ENCODE measurements around the gene UBL4B. TPM values are rescaled to one million over a fixed set of nuclear protein-coding genes. Genes with fewer than 3 reads are reported as not detected.
A peak's percentile ranks its signal among the peaks of the same experiment; 100 is the strongest.
"Not testable (repeated sequence)": the region's sequence is repeated elsewhere in the genome, so short reads cannot be mapped to it uniquely, and the experiment has no call there.

UBL4B gene
- total RNA-seq, 6 experiments from 2014 or later: not detected

DNA sequence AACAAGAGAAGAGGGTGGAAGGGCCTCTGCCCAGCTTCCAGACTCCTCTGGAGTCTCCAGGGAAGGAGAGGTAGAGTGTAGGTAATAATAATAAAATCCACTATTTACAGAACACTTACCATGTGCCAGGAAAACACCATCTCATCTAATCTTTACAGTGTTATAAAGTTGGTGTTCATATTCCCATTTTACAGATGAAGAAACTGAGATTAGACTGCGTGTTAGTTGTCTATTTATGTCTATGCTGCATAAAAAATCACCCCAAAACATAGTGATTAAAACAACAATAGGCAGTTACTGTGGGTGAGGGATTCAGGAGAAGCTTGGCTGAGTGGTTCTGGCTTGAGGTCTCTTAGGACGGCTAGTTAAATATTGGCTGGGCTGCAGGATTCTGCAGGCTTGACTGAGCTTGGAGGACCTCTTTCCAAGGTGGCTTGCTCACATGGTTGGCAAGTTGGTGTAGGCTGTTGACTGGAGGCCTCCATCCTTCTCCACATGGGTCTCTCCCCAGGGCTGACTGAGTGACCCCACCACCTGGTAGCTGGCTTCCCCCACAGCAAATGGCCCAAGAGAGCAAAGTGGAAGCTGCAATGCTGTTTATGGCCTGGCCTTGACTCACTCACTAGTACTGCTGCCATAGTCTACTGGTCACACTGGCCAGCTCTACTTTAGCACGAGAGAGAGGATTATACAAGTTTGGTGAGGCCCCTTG lies 35.3 kb upstream of the UBL4B start:
- no peak for DNase-seq

DNA sequence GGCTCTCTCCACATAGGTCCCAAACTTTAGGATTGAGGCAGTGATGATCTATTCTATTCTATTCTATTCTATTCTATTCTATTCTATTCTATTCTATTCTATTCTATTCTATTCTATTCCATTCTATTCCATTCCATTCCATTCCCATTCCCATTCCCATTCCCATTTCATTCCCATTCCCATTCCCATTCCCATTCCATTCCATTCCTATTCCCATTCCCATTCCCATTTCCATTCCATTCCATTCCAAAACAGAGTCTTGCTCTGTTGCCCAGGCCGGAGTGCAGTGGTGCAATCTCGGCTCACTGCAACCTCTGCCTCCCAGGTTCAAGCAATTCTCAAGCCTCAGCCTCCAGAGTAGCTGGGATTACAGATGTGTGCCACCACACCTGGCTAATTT lies 32.2 kb upstream of the UBL4B start:
- 100% methylated on average over 2 of the region's 2 CpGs for WGBS (ENCODE audit: insufficient coverage, low coverage, low lambda C conversion rate, missing lambda C conversion rate)
- H3K36me3 ChIP-seq; H3K9me3 ChIP-seq; H3K4me3 ChIP-seq; H3K27me3 ChIP-seq; ATAC-seq; DNase-seq; intact Hi-C loops (cut with DNase I); H3K27ac ChIP-seq: not testable (repeated sequence)
- peaks cover 0 to 13% (median 0%) of the 10 kb centered on the region in 4 donors for H3K4me1 ChIP-seq

More for the DNA sequence above, 35.3 kb upstream of the UBL4B start:
- H3K27ac ChIP-seq: no peak overlapping the region
- ATAC-seq: no peak
- no peak overlapping the region for H3K4me3 ChIP-seq
- H3K4me1 ChIP-seq: no peaks in the 10 kb centered on the region
- TF ChIP-seq POLR2A (IDR thresholded peaks at IDR 0.05): no peak
- TF ChIP-seq, protein P1, sequence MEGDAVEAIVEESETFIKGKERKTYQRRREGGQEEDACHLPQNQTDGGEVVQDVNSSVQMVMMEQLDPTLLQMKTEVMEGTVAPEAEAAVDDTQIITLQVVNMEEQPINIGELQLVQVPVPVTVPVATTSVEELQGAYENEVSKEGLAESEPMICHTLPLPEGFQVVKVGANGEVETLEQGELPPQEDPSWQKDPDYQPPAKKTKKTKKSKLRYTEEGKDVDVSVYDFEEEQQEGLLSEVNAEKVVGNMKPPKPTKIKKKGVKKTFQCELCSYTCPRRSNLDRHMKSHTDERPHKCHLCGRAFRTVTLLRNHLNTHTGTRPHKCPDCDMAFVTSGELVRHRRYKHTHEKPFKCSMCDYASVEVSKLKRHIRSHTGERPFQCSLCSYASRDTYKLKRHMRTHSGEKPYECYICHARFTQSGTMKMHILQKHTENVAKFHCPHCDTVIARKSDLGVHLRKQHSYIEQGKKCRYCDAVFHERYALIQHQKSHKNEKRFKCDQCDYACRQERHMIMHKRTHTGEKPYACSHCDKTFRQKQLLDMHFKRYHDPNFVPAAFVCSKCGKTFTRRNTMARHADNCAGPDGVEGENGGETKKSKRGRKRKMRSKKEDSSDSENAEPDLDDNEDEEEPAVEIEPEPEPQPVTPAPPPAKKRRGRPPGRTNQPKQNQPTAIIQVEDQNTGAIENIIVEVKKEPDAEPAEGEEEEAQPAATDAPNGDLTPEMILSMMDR (IDR thresholded peaks at IDR 0.05): no peak
- WGBS (ENCODE audit: insufficient coverage, low coverage, low lambda C conversion rate, missing lambda C conversion rate): 47% methylated on average over 1 of the region's 3 CpGs
- H3K36me3 ChIP-seq: no peaks in the 10 kb centered on the region
- intact Hi-C loops (cut with DNase I): no loop called here
- no peaks in the 10 kb centered on the region for H3K9me3 ChIP-seq
- no peaks in the 10 kb centered on the region for H3K27me3 ChIP-seq

DNA sequence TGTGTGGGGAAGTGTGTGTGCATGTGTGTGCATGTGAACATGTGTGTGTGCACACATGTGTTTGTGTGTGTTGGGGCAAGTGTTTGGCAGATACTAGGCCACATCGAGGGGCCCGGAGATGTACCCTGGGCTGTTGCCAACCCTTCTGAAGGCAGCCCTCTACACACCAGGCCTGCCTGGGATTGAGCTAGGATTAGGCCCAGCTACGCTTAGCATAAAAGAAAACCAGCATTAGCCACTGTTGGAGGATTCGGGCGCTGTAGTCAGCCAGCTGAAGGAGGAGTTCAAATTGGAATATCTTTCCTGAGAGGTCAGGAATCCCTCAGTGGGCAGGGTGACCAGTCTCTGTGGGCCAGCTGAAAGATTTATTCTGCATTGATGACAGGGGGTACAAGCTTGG lies 31.2 kb upstream of the UBL4B start:
- TF ChIP-seq, protein P1 (IDR thresholded peaks at IDR 0.05): no peak
- TF ChIP-seq POLR2A (IDR thresholded peaks at IDR 0.05): no peak
- H3K9me3 ChIP-seq: no peaks in the 10 kb centered on the region
- H3K4me3 ChIP-seq: no peak overlapping the region
- ATAC-seq: no peak
- H3K36me3 ChIP-seq: no peaks in the 10 kb centered on the region
- 70% methylated on average over 3 of the region's 5 CpGs for WGBS (ENCODE audit: insufficient coverage, low coverage, low lambda C conversion rate, missing lambda C conversion rate)
- no peak for DNase-seq
- H3K27me3 ChIP-seq: no peaks in the 10 kb centered on the region
- no peak overlapping the region for H3K27ac ChIP-seq
- intact Hi-C loops (cut with DNase I): no loop called here
- H3K4me1 ChIP-seq: peaks cover 0 to 13% (median 0%) of the 10 kb centered on the region in 4 donors

DNA sequence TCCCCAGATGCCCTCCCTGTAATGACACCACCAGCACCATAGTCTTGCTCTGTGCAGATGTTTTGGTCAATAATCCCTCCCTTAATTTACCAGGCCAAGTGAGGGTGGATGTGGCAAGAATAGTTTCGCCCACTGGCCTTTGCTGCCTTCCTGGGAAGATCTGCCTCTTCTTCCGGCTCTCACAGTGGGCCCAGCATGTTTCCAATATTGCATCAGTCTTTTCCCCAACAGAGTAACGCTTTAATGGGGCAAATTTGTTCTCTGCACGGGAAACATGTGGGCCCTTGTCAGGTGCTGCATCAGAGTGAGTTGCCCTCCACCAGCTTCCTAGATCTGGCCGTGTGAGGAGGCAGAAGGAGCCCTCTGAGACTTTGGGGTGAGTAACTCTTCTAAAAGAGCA lies 29.8 kb upstream of the UBL4B start:
- Histone ChIP-seq H3K4me1 (peaks cover 0 to 13% (median 0%) of the 10 kb centered on the region in 4 donors), H3K27ac (no peak overlapping the region), H3K9me3 (no peaks in the 10 kb centered on the region), H3K36me3 (no peaks in the 10 kb centered on the region), H3K4me3 (no peak overlapping the region), H3K27me3 (no peaks in the 10 kb centered on the region)
- whole genome bisulfite sequencing (ENCODE audit: insufficient coverage, low coverage, low lambda C conversion rate, missing lambda C conversion rate): 75% methylated on average over 1 of the region's 5 CpGs
- ATAC-seq (no peak), DNase-seq (no peak)
- intact Hi-C loops (cut with DNase I): no loop called here
- TF ChIP-seq POLR2A (IDR thresholded peaks at IDR 0.05): no peak
- TF ChIP-seq, protein P1 (IDR thresholded peaks at IDR 0.05): no peak

DNA sequence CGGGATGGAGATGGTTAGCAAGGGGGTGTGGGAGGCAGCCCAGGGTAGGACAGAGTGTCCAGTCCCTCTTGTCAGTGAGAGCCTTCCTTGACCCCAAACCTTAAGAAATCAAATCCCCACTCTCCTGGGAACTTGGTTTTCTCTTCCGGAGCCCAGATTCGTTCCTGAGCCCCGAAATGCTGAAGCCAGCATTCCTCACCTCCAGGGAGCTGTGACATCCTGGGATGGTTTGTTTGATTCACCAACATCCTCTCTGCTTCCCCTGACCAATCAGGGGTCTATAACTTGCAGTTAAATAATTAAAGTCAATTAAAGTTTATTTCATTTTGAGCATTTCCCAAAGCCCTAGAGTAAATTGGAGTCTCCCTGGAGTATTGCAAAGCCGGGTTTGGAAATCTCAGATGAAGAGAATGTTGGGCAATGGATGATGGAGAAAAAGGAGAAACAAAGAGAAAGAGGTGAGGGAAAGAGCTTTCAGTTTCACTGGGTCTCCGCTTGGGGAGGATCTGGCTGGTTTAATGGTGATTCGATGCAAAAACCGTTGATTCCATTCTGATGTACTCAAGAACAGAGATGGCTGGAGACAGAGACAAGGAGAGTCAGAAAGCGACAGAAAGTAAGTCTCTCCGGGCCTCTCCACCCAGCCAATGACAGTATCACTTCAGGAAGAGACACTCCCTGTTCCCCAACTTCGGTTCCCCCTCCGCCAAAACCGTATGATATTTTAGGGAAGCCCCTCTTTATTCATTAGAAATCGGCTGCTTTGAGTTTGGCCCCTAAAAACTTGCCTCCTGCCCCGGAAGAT lies 29.0 kb upstream of the UBL4B start:
- Histone ChIP-seq H3K4me1 (peaks cover 0 to 13% (median 0%) of the 10 kb centered on the region in 4 donors), H3K4me3 (peak overlapping the region in 2 of 3 donors; percentile 58 to 63), H3K27me3 (no peaks in the 10 kb centered on the region), H3K27ac (no peak overlapping the region), H3K9me3 (no peaks in the 10 kb centered on the region), H3K36me3 (no peaks in the 10 kb centered on the region)
- ATAC-seq (no peak), DNase-seq (no peak)
- TF ChIP-seq POLR2A (IDR thresholded peaks at IDR 0.05): no peak
- TF ChIP-seq, protein P1 (IDR thresholded peaks at IDR 0.05): no peak
- intact Hi-C loops (cut with DNase I): no loop called here
- WGBS (ENCODE audit: insufficient coverage, low coverage, low lambda C conversion rate, missing lambda C conversion rate): 33% methylated on average over 12 of the region's 15 CpGs

Data from right lobe of liver (tissue), 6 donors.